ENCODE data around the gene SPRR2F. TPM values are rescaled to one million over a fixed set of nuclear protein-coding genes. Genes with fewer than 3 reads are reported as not detected.

The SPRR2F gene
- total and polyA plus RNA-seq, 2 experiments from 2014 or later = 0.44 TPM; not detected in 1

DNA sequence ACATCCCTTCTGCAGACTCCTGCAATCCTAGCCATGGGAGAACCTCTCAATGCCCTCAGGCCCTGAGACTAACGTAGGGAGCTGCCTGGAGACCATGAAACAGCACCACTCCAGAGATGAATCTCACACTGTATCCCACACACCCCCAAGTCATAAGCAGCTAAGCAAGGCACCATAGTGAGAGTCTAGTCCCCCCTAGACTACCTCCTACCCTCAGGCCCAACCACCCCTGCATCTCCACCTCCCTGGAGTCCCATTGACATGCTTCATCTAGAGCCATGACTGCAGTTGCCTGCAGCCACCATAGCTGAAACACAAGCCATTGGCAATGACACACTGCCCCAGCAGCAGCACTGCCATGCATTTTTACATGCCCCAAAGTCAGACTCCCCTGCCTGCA lies 20.0 kb upstream of the SPRR2F start:
- no peak overlapping the region for H3K27ac Mint-ChIP-seq

More for the DNA sequence above, 20.0 kb upstream of the SPRR2F start:
- Mint-ChIP-seq H3K4me1 (peaks cover 30% of the 10 kb centered on the region), H3K27me3 (ENCODE audit: insufficient read depth, low read depth, poor library complexity) (peaks cover 6% of the 10 kb centered on the region), H3K9me3 (peaks cover 5% of the 10 kb centered on the region; the same call in 2 of the 3 replicates), H3K4me3 (no peak overlapping the region), H3K36me3 (ENCODE audit: low read depth) (peaks cover 14% of the 10 kb centered on the region)
- H3K4me1 ChIP-seq (ENCODE audit: insufficient read depth) = peaks cover 19% of the 10 kb centered on the region; the same call in 1 of the 2 replicates
- H3K27ac ChIP-seq (ENCODE audit: low read depth) = no peak overlapping the region
- H2AFZ ChIP-seq = no peak overlapping the region
- DNase-seq (ENCODE audit: low spot score) (no peak), ATAC-seq (no peak)
- H3K4me2 ChIP-seq = no peak overlapping the region
- H3F3A ChIP-seq (replicated peaks; ENCODE audit: low read depth) = no peaks in the 10 kb centered on the region
- TF ChIP-seq EZH2 (IDR thresholded peaks at IDR 0.05; ENCODE audit: low read depth, unreplicated experiment) (no peak), NANOG (IDR thresholded peaks at IDR 0.05; ENCODE audit: borderline replicate concordance) (no peak), ETS1 (IDR thresholded peaks at IDR 0.05) (no peak), ZNF114 (CRISPR knock-in tag; IDR thresholded peaks at IDR 0.05) (no peak), EZH2phosphoT487 (IDR thresholded peaks at IDR 0.05; ENCODE audit: unreplicated experiment) (no peak), ZNF462 (CRISPR knock-in tag; IDR thresholded peaks at IDR 0.05) (no peak), STAT1 (IDR thresholded peaks at IDR 0.05; ENCODE audit: unreplicated experiment) (no peak), JUNB (IDR thresholded peaks at IDR 0.05; ENCODE audit: unreplicated experiment) (no peak)
- TF ChIP-seq, protein P1, sequence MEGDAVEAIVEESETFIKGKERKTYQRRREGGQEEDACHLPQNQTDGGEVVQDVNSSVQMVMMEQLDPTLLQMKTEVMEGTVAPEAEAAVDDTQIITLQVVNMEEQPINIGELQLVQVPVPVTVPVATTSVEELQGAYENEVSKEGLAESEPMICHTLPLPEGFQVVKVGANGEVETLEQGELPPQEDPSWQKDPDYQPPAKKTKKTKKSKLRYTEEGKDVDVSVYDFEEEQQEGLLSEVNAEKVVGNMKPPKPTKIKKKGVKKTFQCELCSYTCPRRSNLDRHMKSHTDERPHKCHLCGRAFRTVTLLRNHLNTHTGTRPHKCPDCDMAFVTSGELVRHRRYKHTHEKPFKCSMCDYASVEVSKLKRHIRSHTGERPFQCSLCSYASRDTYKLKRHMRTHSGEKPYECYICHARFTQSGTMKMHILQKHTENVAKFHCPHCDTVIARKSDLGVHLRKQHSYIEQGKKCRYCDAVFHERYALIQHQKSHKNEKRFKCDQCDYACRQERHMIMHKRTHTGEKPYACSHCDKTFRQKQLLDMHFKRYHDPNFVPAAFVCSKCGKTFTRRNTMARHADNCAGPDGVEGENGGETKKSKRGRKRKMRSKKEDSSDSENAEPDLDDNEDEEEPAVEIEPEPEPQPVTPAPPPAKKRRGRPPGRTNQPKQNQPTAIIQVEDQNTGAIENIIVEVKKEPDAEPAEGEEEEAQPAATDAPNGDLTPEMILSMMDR (conservative IDR thresholded peaks at IDR 0.05; ENCODE audit: low read depth in 2 of 2) = no peak
- no peaks in the 10 kb centered on the region for H3K9me2 ChIP-seq (ENCODE audit: insufficient read depth)
- no peaks in the 10 kb centered on the region for H4K20me1 ChIP-seq (replicated peaks; ENCODE audit: insufficient read depth)
- H3K36me3 ChIP-seq (ENCODE audit: insufficient read depth) = no peaks in the 10 kb centered on the region
- H3K79me2 ChIP-seq (replicated peaks; ENCODE audit: insufficient read depth) = no peaks in the 10 kb centered on the region
- no peaks in the 10 kb centered on the region for H3K27me3 ChIP-seq (ENCODE audit: insufficient read depth)
- no peak overlapping the region for H3K4me3 ChIP-seq

All from GM23338 (cell line).